ENCODE data around the gene FAU.

Gene FAU

GRCh38 chr11:65134952-65135632, 13.2 kb upstream of the FAU start:
- H3K27ac ChIP-seq = peak overlapping the region; percentile 96
- peak; percentile 89 to 96 for DNase-seq
- peak overlapping the region; percentile 76 to 92 for H3K4me3 ChIP-seq
- peaks cover 5 to 30% (median 28%) of the 10 kb centered on the region in 4 donors for H3K4me1 ChIP-seq
- TF ChIP-seq, protein P1, sequence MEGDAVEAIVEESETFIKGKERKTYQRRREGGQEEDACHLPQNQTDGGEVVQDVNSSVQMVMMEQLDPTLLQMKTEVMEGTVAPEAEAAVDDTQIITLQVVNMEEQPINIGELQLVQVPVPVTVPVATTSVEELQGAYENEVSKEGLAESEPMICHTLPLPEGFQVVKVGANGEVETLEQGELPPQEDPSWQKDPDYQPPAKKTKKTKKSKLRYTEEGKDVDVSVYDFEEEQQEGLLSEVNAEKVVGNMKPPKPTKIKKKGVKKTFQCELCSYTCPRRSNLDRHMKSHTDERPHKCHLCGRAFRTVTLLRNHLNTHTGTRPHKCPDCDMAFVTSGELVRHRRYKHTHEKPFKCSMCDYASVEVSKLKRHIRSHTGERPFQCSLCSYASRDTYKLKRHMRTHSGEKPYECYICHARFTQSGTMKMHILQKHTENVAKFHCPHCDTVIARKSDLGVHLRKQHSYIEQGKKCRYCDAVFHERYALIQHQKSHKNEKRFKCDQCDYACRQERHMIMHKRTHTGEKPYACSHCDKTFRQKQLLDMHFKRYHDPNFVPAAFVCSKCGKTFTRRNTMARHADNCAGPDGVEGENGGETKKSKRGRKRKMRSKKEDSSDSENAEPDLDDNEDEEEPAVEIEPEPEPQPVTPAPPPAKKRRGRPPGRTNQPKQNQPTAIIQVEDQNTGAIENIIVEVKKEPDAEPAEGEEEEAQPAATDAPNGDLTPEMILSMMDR (IDR thresholded peaks at IDR 0.05) = peak in 1 of 2 experiments; percentile 16
- no peaks in the 10 kb centered on the region for H3K27me3 ChIP-seq
- H3K36me3 ChIP-seq = peaks cover 16 to 32% (median 28%) of the 10 kb centered on the region in 3 donors
- intact Hi-C loops (cut with DNase I; ENCODE audit: low total_unique reads) = no loop called here
- no peaks in the 10 kb centered on the region for H3K9me3 ChIP-seq

GRCh38 chr11:65134240-65134951, 12.5 kb upstream of the FAU start, which contains the start of gene SYVN1:
SYVN1 (minus strand) TSS chr11:65134519; CDS start chr11:65133601, 918 bp downstream.
- TF ChIP-seq, protein P1 (IDR thresholded peaks at IDR 0.05) = no peak

DNA sequence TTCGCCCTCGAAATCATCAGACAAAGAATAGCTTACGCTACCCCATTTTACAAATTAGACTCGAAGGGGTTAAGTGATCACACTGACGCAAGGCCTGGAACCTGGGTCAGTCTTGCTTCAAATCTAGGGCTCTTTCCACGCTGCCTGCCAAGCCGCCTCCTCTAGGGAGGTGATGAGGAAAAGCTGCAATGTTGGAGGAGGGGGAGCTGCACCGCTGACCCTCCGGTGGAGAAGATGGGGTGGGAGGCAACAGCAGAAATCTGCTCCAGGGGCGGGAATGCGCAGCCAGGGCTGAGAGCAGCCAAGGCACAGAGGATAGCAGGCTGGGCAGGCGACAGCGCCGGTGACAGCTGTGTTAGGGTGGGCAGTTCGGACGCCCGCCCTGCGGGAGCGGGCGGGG, 11.8 kb upstream of the FAU start:
- peaks cover 30 to 45% (median 42%) of the 10 kb centered on the region in 3 donors for H3K36me3 ChIP-seq
- H3K27me3 ChIP-seq = no peaks in the 10 kb centered on the region
- H3K4me1 ChIP-seq = peaks cover 5 to 30% (median 28%) of the 10 kb centered on the region in 4 donors
- H3K9me3 ChIP-seq = no peaks in the 10 kb centered on the region
- intact Hi-C loops (cut with DNase I; ENCODE audit: low total_unique reads) = no loop called here
- peak overlapping the region; percentile 76 to 92 for H3K4me3 ChIP-seq
- H3K27ac ChIP-seq = peak overlapping the region; percentile 96
- peak; percentile 75 for DNase-seq
- TF ChIP-seq, protein P1 (IDR thresholded peaks at IDR 0.05) = no peak

More at GRCh38 chr11:65134240-65134951, 12.5 kb upstream of the FAU start, which contains the start of gene SYVN1:
- H3K36me3 ChIP-seq = peaks cover 23 to 39% (median 35%) of the 10 kb centered on the region in 3 donors
- no peaks in the 10 kb centered on the region for H3K27me3 ChIP-seq
- peak; percentile 90 to 95 for DNase-seq
- intact Hi-C loops (cut with DNase I; ENCODE audit: low total_unique reads) = no loop called here
- H3K4me1 ChIP-seq = peaks cover 5 to 30% (median 28%) of the 10 kb centered on the region in 4 donors
- H3K9me3 ChIP-seq = no peaks in the 10 kb centered on the region
- H3K27ac ChIP-seq = peak within 1 kb of the TSS; percentile 96
- H3K4me3 ChIP-seq = peak within 1 kb of the TSS; percentile 76 to 92

- DNase-seq = peak in 1 of 2 donors; percentile 64
- Histone ChIP-seq H3K4me1 (peaks cover 5 to 30% (median 28%) of the 10 kb centered on the region in 4 donors), H3K27ac (peak overlapping the region; percentile 96), H3K9me3 (no peaks in the 10 kb centered on the region), H3K36me3 (peaks cover 34 to 51% (median 48%) of the 10 kb centered on the region in 3 donors), H3K4me3 (peak overlapping the region; percentile 76 to 92), H3K27me3 (no peaks in the 10 kb centered on the region)
- intact Hi-C loops (cut with DNase I; ENCODE audit: low total_unique reads) = no loop called here
- TF ChIP-seq, protein P1 (IDR thresholded peaks at IDR 0.05) = no peak
Observed at GRCh38 chr11:65132988-65133700, 11.2 kb upstream of the FAU start.

GRCh38 chr11:65132238-65132987, 10.5 kb upstream of the FAU start:
- peaks cover 42 to 59% (median 55%) of the 10 kb centered on the region in 3 donors for H3K36me3 ChIP-seq
- no peaks in the 10 kb centered on the region for H3K27me3 ChIP-seq
- H3K9me3 ChIP-seq = no peaks in the 10 kb centered on the region
- no peak overlapping the region for H3K27ac ChIP-seq
- DNase-seq = peak in 1 of 2 donors; percentile 56
- TF ChIP-seq, protein P1 (IDR thresholded peaks at IDR 0.05) = no peak
- peak overlapping the region in 1 of 2 donors; percentile 92 for H3K4me3 ChIP-seq
- intact Hi-C loops (cut with DNase I; ENCODE audit: low total_unique reads) = no loop called here
- H3K4me1 ChIP-seq = peaks cover 5 to 30% (median 28%) of the 10 kb centered on the region in 4 donors
